DMS153 treated with DMSO at 0.1 percent for 48 hours (cell line): ENCODE data around the gene CSAG2.
"Not testable (repeated sequence)": the region's sequence is repeated elsewhere in the genome, so short reads cannot be mapped to it uniquely, and the experiment has no call there.

Experiments
- DNase-seq: peaks from one replicate; lab custom pipeline; 2025; ENCODE audit not compliant: unreplicated experiment; lab: John Stamatoyannopoulos, UW

Gene CSAG2

DNA sequence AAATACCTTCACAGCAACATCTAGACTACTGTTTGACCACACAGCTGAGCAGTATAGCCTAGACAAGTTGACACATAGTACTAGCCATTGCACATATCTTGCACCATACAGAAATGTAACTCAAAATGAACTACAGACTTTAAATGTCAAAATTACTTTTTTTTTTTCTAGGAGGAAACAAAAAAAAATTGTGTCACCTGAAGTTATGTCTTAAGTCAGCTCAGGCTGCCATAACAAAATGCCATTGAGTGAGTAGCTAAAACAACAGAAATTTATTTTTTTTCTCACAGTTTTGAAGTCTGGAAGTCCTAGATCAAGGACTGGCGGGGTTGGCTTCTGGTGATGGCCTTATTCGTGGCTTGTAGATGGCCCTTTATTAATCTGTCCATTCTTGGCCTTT, at the start of gene CSAG2:
Gene CSAG2 (minus strand): TSS at position 101 of the 400 bp plus-strand sequence. CDS start 161 bp downstream, outside the sequence.
- not testable (repeated sequence) for DNase-seq

- DNase-seq: not testable (repeated sequence)
These were observed 45.8 kb upstream of the CSAG2 start for GRCh38 chrX:152754871-152755270.

DNA sequence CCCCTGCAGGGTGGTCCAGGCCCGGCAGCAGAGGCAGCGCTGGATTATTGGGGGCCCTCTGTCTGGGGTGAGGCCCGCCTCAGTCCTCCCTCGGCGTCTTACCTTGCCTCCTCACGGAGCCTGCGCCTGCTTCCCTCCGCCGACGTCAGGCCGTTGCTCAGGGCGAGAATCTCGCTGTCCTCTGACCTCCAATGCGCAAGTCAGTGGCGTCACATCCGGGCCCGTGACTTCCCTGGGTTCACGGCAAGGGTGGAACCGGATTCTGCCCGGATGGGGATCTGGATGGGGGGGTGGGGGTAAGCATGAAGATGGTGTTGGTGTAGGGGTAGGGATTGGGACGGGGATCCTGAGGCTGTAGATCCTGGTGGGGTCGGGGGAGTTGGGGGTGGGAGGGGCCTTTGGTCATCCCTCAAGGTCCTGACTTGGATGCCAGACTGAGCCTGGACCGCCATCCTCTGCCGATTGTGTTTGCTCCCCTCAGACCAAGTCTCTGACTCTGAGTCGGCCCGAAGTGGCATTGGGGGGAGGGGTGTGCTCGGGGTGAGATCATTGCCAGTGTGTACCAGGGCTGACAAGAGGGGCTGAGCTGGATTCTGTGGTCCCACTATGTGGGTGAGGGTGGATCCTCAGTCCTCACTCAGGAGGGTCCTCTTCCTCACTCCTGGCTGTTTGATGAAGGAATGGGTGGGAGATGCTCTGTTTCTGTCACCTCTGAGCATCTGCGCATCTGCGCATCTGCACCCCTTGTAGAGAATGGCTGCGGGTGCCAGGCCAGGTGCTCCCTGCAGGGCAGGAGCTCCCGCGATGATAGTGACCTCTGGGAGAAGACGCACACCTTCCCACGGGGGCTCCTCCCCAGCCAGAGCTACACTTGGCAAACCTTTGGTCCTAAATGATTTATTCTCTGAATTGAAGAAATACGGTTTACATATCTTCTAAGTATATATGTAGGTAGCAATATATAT, 44.9 kb upstream of the CSAG2 start, which contains the start of gene MAGEA2:
Gene MAGEA2 (minus strand): TSS at position 157 of the 965 bp plus-strand sequence. CDS start 2,479 bp downstream, outside the sequence.
- DNase-seq: not testable (repeated sequence)

DNA sequence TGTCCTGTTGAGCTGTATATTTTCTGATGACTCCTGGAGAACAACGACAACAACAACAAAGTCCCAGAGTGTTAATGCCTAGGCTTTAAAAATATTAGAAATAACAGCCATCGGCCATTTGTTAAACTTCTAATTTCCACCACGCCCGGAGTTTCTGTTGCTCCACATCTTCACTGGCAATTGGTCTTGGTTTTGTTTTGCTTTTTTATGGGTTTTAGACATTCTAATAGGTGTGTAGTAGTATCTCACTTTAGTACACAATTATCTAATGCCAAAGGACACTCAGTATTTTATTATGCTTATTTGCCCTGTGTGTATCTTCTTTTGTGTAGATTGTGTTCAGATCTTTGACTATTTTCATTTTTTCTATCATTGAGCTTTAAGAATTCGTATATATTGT, 29.5 kb upstream of the CSAG2 start:
- no peak for DNase-seq

DNA sequence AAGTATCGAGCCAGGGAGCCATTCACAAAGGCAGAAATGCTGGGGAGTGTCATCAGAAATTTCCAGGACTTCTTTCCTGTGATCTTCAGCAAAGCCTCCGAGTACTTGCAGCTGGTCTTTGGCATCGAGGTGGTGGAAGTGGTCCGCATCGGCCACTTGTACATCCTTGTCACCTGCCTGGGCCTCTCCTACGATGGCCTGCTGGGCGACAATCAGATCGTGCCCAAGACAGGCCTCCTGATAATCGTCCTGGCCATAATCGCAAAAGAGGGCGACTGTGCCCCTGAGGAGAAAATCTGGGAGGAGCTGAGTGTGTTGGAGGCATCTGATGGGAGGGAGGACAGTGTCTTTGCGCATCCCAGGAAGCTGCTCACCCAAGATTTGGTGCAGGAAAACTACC, 27.5 kb upstream of the CSAG2 start:
- DNase-seq: not testable (repeated sequence)

DNA sequence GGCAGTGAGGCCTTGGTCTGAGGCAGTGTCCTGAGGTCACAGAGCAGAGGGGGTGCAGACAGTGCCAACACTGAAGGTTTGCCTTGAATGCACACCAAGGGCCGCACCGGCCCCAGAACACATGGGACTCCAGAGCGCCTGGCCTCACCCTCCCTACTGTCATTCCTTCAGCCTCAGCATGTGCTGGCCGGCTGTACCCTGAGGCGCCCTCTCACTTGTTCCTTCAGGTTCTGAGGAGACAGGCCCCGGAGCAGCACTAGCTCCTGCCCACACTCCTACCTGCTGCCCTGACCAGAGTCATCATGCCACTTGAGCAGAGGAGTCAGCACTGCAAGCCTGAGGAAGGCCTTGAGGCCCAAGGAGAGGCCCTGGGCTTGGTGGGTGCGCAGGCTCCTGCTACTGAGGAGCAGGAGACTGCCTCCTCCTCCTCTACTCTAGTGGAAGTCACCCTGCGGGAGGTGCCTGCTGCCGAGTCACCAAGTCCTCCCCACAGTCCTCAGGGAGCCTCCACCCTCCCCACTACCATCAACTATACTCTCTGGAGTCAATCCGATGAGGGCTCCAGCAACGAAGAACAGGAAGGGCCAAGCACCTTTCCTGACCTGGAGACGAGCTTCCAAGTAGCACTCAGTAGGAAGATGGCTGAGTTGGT, 26.9 kb upstream of the CSAG2 start:
- DNase-seq: no peak

- no peak for DNase-seq
These were observed 26.0 kb upstream of the CSAG2 start for GRCh38 chrX:152735101-152735500.

GRCh38 chrX:152734143-152734858, 25.2 kb upstream of the CSAG2 start:
- not testable (repeated sequence) for DNase-seq

DNA sequence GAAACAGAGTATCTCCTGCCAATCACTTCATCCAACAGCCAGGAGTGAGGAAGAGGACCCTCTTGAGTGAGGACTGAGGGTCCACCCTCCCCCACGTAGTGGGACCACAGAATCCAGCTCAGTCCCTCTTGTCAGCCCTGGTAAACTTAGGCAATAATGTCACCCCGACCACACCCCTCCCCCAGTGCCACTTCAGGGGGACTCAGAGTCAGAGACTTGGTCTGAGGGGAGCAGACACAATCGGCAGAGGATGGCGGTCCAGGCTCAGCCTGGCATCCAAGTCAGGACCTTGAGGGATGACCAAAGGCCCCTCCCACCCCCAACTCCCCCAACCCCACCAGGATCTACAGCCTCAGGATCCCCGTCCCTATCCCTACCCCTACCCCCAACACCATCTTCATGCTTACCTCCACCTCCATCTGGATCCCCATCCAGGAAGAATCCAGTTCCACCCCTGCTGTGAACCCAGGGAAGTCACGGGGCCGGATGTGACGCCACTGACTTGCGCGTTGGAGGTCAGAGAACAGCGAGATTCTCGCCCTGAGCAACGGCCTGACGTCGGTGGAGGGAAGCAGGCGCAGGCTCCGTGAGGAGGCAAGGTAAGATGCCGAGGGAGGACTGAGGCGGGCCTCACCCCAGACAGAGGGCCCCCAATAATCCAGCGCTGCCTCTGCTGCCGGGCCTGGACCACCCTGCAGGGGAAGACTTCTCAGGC, 24.3 kb upstream of the CSAG2 start, which contains the start of the genes CSAG1 and MAGEA12:
Gene CSAG1 (minus strand): TSS at position 461 of the 715 bp plus-strand sequence. CDS start 1,261 bp downstream, outside the sequence.
Gene MAGEA12 (plus strand): TSS at position 497 of the 715 bp plus-strand sequence. CDS start 2,405 bp downstream, outside the sequence.
- no peak for DNase-seq

GRCh38 chrX:152725409-152725808, 16.3 kb upstream of the CSAG2 start:
- DNase-seq: no peak

GRCh38 chrX:152713815-152714787, 5.0 kb upstream of the CSAG2 start, which contains the start of gene MAGEA2B:
Gene MAGEA2B, plus strand, starts transcription at chrX:152714628. Its CDS starts 2,479 bp downstream, at chrX:152717107.
- DNase-seq: not testable (repeated sequence)

GRCh38 chrX:152713195-152713594, 4.1 kb upstream of the CSAG2 start:
- DNase-seq: not testable (repeated sequence)

DNA sequence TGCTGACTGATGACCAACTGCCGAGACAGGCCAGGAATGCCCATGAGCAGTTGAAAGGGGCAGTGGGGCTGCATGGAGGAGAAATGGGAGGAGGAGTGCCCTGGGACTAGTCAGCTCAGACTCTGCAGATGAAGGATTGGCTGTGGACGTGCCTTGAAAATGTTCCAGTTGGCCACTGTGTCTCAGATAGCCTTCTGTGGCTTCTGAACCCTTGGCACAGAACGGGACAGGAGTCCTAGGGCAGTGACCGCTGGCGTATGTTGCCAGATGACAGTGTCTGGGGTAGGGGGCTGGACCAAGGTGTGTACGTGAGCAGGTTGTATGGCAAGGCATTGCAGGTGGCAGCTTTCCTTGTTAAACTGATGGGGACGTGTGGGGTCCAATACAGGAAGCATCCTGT, 2.6 kb downstream of the CSAG2 start:
- DNase-seq: not testable (repeated sequence)

GRCh38 chrX:152700390-152700789, 8.7 kb downstream of the CSAG2 start:
- not testable (repeated sequence) for DNase-seq

DNA sequence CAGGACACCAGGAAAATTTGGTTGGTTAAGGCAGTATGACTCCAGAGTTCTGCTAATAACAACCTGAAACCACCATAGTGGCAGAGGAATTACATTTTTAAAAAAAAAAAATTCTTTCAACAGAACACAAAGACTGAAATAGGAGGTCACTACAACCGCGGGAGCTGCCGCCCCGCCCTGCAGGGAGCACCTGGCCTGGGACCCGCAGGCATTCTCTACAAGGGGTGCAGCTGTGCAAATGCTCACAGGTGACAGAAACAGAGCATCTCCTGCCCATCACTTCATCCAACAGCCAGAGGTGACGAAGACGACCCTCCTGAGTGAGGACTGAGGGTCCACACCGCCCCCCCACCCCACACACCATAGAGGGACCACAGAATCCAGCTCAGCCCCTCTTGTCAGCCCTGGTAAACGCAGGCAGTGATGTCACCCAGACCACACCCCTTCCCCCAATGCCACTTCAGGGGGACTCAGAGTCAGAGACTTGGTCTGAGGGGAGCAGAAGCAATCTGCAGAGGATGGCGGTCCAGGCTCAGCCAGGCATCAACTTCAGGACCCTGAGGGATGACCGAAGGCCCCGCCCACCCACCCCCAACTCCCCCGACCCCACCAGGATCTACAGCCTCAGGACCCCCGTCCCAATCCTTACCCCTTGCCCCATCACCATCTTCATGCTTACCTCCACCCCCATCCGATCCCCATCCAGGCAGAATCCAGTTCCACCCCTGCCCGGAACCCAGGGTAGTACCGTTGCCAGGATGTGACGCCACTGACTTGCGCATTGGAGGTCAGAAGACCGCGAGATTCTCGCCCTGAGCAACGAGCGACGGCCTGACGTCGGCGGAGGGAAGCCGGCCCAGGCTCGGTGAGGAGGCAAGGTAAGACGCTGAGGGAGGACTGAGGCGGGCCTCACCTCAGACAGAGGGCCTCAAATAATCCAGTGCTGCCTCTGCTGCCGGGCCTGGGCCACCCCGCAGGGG, 10.8 kb downstream of the CSAG2 start, which contains the start of gene MAGEA3:
Gene MAGEA3 (plus strand): TSS at position 843 of the 980 bp plus-strand sequence. CDS start 2,039 bp downstream, outside the sequence.
- DNase-seq: not testable (repeated sequence)

- not testable (repeated sequence) for DNase-seq
These were observed 28.1 kb downstream of the CSAG2 start for GRCh38 chrX:152681012-152681411.

DNA sequence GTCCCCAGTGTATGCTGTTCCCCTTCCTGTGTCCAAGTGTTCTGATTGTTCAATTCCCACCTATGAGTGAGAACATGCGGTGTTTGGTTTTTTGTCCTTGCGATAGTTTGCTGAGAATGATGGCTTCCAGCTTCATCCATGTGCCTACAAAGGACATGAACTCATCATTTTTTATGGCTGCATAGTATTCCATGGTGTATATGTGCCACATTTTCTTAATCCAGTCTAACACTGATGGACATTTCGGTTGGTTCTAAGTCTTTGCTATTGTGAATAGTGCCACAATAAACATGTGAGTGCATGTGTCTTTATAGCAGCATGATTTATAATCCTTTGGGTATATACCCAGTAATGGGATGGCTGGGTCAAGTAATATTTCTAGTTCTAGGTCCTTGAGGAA, 34.4 kb downstream of the CSAG2 start:
- not testable (repeated sequence) for DNase-seq
